Measurements from ENCODE around the gene SLC30A10.
"Not testable (repeated sequence)": the region's sequence is repeated elsewhere in the genome, so short reads cannot be mapped to it uniquely, and the experiment has no call there.

Gene SLC30A10

DNA sequence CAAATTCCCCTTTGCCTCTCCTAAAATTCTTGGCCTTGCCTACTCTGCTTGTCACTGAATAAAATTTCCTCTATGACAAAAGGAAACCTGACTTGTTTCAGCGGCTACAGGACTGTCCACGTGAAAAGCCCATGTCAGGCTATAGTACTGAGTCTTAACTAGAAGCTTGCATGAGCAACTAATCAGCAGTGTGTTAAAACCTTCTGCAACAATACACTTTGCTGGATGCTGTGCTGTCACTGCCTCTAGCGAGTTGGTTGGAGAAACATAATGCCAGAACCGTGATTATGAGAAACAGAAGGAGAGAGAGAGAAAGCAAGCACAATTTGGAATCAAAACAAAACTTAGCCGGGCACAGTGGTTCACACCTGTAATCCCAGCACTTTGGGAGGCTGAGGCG, 25.7 kb upstream of the SLC30A10 start:
- no peak for DNase-seq (ENCODE audit: low read depth)
- no peak overlapping the region for H3K4me3 ChIP-seq (ENCODE audit: low read length)
- no peaks in the 10 kb centered on the region for H3K9me3 ChIP-seq (ENCODE audit: control insufficient read depth, low read length)
- no peaks in the 10 kb centered on the region for H3K4me1 ChIP-seq (ENCODE audit: control insufficient read depth, insufficient read depth, low read length)
- H3K27me3 ChIP-seq (replicated peaks; ENCODE audit: control insufficient read depth, insufficient read depth, low read length), result peaks cover 4% of the 10 kb centered on the region
- H3K36me3 ChIP-seq (ENCODE audit: control insufficient read depth, insufficient read depth, low read length, severe bottlenecking), result no peaks in the 10 kb centered on the region
- H3K9ac ChIP-seq (ENCODE audit: low read length), result no peak overlapping the region

DNA sequence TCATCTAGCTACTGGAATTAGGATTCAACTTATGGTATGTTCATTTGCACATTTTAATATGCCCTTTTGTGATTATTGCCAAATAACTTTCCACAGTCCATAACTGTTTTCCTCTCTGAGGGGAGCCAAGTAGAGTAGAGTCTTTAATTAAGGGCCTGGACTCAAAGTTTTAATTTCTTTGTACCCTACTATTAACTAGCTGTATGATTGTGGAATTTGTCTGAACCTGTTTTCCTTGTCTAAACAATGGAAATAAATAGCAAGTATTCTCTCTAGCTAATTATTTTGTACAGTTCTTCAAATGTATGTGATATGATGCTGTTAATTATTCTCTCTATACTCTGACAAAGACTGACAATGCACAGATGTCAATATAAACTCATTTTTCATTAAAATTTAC, 24.0 kb upstream of the SLC30A10 start:
- Histone ChIP-seq H3K9ac (ENCODE audit: low read length) (no peak overlapping the region), H3K4me1 (ENCODE audit: control insufficient read depth, insufficient read depth, low read length) (no peaks in the 10 kb centered on the region), H3K4me3 (ENCODE audit: low read length) (no peak overlapping the region), H3K27me3 (replicated peaks; ENCODE audit: control insufficient read depth, insufficient read depth, low read length) (no peaks in the 10 kb centered on the region), H3K9me3 (ENCODE audit: control insufficient read depth, low read length) (no peaks in the 10 kb centered on the region), H3K36me3 (ENCODE audit: control insufficient read depth, insufficient read depth, low read length, severe bottlenecking) (no peaks in the 10 kb centered on the region)
- no peak for DNase-seq (ENCODE audit: low read depth)

DNA sequence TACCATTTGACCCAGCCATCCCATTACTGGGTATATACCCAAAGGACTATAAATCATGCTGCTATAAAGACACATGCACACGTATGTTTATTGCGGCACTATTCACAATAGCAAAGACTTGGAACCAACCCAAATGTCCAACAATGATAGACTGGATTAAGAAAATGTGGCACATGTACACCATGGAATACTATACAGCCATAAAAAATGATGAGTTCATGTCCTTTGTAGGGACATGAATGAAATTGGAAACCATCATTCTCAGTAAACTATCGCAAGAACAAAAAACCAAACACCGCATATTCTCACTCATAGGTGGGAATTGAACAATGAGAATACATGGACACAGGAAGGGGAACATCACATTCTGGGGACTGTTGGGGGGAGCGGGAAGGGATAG, 20.9 kb upstream of the SLC30A10 start:
- not testable (repeated sequence) for H3K27me3 ChIP-seq (replicated peaks; ENCODE audit: control insufficient read depth, insufficient read depth, low read length); H3K9me3 ChIP-seq (ENCODE audit: control insufficient read depth, low read length); H3K4me1 ChIP-seq (ENCODE audit: control insufficient read depth, insufficient read depth, low read length); H3K9ac ChIP-seq (ENCODE audit: low read length); H3K4me3 ChIP-seq (ENCODE audit: low read length); DNase-seq (ENCODE audit: low read depth); H3K36me3 ChIP-seq (ENCODE audit: control insufficient read depth, insufficient read depth, low read length, severe bottlenecking)

DNA sequence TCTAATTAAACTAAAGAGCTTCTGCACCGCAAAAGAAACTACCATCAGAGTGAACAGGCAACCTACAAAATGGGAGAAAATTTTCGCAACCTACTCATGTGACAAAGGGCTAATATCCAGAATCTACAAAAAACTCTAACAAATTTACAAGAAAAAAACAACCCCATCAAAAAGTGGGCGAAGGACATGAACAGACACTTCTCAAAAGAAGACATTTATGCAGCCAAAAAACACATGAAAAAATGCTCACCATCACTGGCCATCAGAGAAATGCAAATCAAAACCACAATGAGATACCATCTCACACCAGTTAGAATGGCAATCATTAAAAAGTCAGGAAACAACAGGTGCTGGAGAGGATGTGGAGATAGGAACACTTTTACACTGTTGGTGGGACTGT, 20.4 kb upstream of the SLC30A10 start:
- DNase-seq (ENCODE audit: low read depth); H3K9ac ChIP-seq (ENCODE audit: low read length); H3K36me3 ChIP-seq (ENCODE audit: control insufficient read depth, insufficient read depth, low read length, severe bottlenecking); H3K4me1 ChIP-seq (ENCODE audit: control insufficient read depth, insufficient read depth, low read length); H3K9me3 ChIP-seq (ENCODE audit: control insufficient read depth, low read length); H3K27me3 ChIP-seq (replicated peaks; ENCODE audit: control insufficient read depth, insufficient read depth, low read length); H3K4me3 ChIP-seq (ENCODE audit: low read length): not testable (repeated sequence)

DNA sequence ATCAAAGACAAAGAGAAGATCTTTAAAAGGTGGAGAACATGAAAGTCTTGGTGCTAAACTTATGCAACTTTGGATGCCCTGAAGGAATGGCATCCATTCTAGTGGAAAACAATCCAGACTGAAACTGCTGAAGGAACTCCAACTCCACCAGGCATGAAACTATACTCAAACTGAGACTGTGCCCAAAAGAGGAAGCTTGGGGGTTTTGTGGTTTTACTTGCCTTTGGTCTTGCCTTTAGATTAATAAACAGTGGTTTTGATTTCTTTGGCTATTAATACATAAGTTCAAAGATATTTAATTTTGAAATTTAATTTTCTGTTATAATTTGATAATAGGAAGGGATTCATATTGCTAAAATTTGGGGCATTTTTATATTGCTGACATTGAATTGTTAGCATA, 17.4 kb upstream of the SLC30A10 start:
- no peaks in the 10 kb centered on the region for H3K4me1 ChIP-seq (ENCODE audit: control insufficient read depth, insufficient read depth, low read length)
- DNase-seq (ENCODE audit: low read depth), result no peak

DNA sequence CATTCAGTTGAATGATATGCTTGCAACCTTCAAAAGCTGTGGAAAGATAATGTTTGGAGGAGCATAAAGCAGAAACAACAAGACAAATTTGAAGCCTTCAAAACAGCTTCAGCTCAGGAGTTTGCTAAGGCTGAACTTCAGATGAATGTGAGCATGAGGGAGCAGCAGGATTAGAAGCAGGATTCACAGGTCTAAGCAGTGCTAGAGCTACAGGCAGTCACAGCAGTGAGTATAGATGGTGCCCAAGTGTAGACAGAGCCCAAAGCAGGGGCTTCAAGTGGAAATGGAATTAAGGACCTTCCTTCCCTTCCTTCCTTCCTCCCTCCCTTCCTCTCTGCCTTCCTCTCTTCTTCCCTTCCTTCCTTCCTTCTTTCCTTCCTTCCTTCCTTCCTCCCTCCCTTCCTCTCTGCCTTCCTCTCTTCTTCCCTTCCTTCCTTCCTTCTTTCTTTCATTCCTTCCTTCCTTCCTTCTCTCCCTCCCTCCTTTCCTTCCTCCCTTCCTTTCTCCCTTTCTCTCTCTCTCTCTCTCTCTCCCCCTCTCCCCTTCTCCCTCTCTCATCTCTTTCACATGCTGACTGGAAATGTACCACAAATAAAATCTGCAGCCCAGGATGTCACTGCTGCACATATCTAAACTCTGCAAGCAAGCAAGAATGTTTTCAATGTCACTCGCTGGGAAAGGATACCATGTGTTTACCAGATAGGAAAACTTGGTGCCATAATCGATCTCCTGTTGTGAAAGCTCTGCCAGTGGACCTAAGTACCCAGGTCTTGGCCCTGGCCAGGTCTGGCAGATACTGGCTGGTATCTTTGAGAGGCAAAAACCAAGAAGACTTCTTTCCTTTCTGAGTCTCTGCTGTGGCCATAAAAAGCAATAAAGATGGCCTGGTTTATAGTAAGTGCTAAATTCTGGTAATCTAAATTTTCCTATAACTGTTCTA, 13.1 kb upstream of the SLC30A10 start:
- Histone ChIP-seq H3K4me3 (ENCODE audit: low read length) (no peak overlapping the region), H3K36me3 (ENCODE audit: control insufficient read depth, insufficient read depth, low read length, severe bottlenecking) (no peaks in the 10 kb centered on the region), H3K27me3 (replicated peaks; ENCODE audit: control insufficient read depth, insufficient read depth, low read length) (peaks cover 30% of the 10 kb centered on the region), H3K9me3 (ENCODE audit: control insufficient read depth, low read length) (peaks cover 3% of the 10 kb centered on the region), H3K4me1 (ENCODE audit: control insufficient read depth, insufficient read depth, low read length) (no peaks in the 10 kb centered on the region), H3K9ac (ENCODE audit: low read length) (no peak overlapping the region)
- DNase-seq (ENCODE audit: low read depth), result no peak

More for the DNA sequence above, 17.4 kb upstream of the SLC30A10 start:
- H3K36me3 ChIP-seq (ENCODE audit: control insufficient read depth, insufficient read depth, low read length, severe bottlenecking), result no peaks in the 10 kb centered on the region
- no peak overlapping the region for H3K4me3 ChIP-seq (ENCODE audit: low read length)
- H3K9me3 ChIP-seq (ENCODE audit: control insufficient read depth, low read length), result peaks cover 3% of the 10 kb centered on the region
- no peak overlapping the region for H3K9ac ChIP-seq (ENCODE audit: low read length)
- H3K27me3 ChIP-seq (replicated peaks; ENCODE audit: control insufficient read depth, insufficient read depth, low read length), result peaks cover 24% of the 10 kb centered on the region

DNA sequence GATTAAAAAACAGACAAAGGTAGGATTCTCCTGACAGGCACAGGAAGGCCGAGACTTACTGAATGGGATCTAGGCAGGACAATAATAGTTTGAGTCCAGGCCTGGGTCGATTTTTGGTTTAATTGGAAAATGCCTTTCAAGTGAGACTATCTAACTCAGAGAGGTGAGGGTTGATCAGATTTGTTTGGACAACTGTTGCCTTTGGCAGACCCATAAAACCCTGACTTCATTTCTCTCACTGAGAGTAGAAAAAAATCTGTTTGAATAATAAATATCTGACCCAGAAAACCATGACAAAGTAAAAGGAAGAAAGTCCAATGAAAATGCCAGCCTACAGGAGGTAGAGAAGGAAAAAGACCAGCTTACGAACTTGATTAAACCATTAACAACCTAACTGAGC, 12.3 kb upstream of the SLC30A10 start:
- Histone ChIP-seq H3K9me3 (ENCODE audit: control insufficient read depth, low read length) (peaks cover 1% of the 10 kb centered on the region), H3K9ac (ENCODE audit: low read length) (no peak overlapping the region), H3K36me3 (ENCODE audit: control insufficient read depth, insufficient read depth, low read length, severe bottlenecking) (no peaks in the 10 kb centered on the region), H3K27me3 (replicated peaks; ENCODE audit: control insufficient read depth, insufficient read depth, low read length) (peaks cover 28% of the 10 kb centered on the region), H3K4me1 (ENCODE audit: control insufficient read depth, insufficient read depth, low read length) (no peaks in the 10 kb centered on the region), H3K4me3 (ENCODE audit: low read length) (no peak overlapping the region)
- no peak for DNase-seq (ENCODE audit: low read depth)

DNA sequence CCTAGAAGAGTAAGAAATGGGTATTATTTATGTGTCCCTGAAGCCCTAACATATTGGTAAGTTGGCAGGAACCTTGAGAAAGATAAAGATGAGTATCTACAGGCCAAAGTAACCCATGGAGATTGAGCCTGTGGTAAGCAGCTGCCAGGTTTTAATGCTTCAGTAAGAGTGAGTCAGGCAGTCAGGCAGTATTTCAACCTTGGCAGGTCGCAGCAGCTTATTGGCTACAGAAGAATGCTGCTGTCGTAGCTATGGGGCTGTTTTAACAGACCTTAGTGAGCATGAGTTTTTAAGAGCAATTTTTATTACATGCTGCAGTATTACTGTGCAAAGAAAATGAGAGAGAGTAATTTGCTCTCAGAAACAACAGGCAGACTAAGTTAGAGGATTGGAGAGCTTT, 10.3 kb upstream of the SLC30A10 start:
- no peak overlapping the region for H3K9ac ChIP-seq (ENCODE audit: low read length)
- peak; percentile 17 for DNase-seq (ENCODE audit: low read depth)
- H3K9me3 ChIP-seq (ENCODE audit: control insufficient read depth, low read length), result no peaks in the 10 kb centered on the region
- no peaks in the 10 kb centered on the region for H3K4me1 ChIP-seq (ENCODE audit: control insufficient read depth, insufficient read depth, low read length)
- no peaks in the 10 kb centered on the region for H3K36me3 ChIP-seq (ENCODE audit: control insufficient read depth, insufficient read depth, low read length, severe bottlenecking)
- no peak overlapping the region for H3K4me3 ChIP-seq (ENCODE audit: low read length)
- H3K27me3 ChIP-seq (replicated peaks; ENCODE audit: control insufficient read depth, insufficient read depth, low read length), result peaks cover 35% of the 10 kb centered on the region

DNA sequence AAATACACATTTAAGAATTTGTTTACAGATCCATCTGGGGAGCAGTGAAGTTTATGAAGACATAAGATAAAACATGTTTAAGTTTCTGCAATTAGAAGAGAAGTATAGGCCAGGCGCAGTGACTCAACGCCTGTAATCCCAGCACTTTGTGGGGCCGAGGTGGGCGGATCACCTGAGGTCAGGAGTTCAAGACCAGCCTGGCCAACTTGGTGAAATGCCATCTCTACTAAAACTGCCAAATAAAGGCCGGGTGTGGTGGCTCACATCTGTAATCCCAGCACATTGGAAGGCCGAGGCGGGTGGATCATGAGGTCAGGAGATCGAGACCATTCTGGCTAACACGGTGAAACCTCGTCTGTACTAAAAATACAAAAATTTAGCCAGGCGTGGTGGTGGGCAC, 5.4 kb upstream of the SLC30A10 start:
- not testable (repeated sequence) for H3K36me3 ChIP-seq (ENCODE audit: control insufficient read depth, insufficient read depth, low read length, severe bottlenecking); H3K4me3 ChIP-seq (ENCODE audit: low read length); DNase-seq (ENCODE audit: low read depth); H3K9ac ChIP-seq (ENCODE audit: low read length); H3K4me1 ChIP-seq (ENCODE audit: control insufficient read depth, insufficient read depth, low read length); H3K9me3 ChIP-seq (ENCODE audit: control insufficient read depth, low read length)
- H3K27me3 ChIP-seq (replicated peaks; ENCODE audit: control insufficient read depth, insufficient read depth, low read length), result peaks cover 17% of the 10 kb centered on the region

DNA sequence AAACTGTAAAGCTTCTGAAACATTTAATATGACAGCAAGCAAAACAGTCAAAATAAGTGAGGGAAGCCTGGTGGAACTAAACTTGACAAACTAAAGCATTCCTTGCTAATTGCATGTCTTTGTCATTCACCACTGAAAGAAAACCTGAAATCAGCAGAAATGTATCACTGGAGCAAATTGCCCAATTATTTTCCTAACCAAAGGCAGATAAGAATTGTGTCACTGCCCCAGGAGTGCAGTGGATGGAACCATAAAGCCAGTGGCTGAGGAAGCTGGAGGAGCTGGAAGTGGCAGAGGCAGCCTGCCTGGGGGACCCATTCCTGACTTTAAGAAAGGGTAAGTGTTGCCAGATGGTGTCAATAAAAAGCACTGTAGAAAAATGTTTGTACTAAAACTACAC, 2.7 kb upstream of the SLC30A10 start:
- Histone ChIP-seq H3K9ac (ENCODE audit: low read length) (no peak overlapping the region), H3K4me3 (ENCODE audit: low read length) (no peak overlapping the region), H3K36me3 (ENCODE audit: control insufficient read depth, insufficient read depth, low read length, severe bottlenecking) (no peaks in the 10 kb centered on the region), H3K27me3 (replicated peaks; ENCODE audit: control insufficient read depth, insufficient read depth, low read length) (peaks cover 36% of the 10 kb centered on the region), H3K4me1 (ENCODE audit: control insufficient read depth, insufficient read depth, low read length) (peaks cover 6% of the 10 kb centered on the region), H3K9me3 (ENCODE audit: control insufficient read depth, low read length) (no peaks in the 10 kb centered on the region)
- DNase-seq (ENCODE audit: low read depth), result no peak

DNA sequence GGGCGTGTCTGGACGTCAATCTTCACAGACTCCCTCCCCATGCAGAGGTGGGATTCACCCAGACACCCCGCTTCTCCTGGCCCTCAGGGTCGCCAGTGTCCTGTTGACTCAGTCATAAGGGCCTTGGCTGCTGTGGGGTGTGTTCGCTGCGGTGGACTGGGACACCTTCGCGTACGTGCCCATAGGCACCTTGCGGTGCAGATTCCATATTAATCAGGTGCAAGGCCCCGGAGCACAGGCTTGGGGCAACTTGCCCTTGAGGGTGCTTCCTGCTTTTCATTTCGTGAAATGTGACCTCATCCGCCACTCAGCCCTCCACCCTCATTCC, 398 bp upstream of the SLC30A10 start:
- H3K9ac ChIP-seq (ENCODE audit: low read length), result no peak overlapping the region
- peak overlapping the region; percentile 69 for H3K4me3 ChIP-seq (ENCODE audit: low read length)
- H3K9me3 ChIP-seq (ENCODE audit: control insufficient read depth, low read length), result no peaks in the 10 kb centered on the region
- peaks cover 6% of the 10 kb centered on the region for H3K4me1 ChIP-seq (ENCODE audit: control insufficient read depth, insufficient read depth, low read length)
- no peak for DNase-seq (ENCODE audit: low read depth)
- no peaks in the 10 kb centered on the region for H3K36me3 ChIP-seq (ENCODE audit: control insufficient read depth, insufficient read depth, low read length, severe bottlenecking)
- peaks cover 35% of the 10 kb centered on the region for H3K27me3 ChIP-seq (replicated peaks; ENCODE audit: control insufficient read depth, insufficient read depth, low read length)

Measured in adipocyte (in vitro differentiated cells).